Measurements from ENCODE around the gene DEGS1.

The DEGS1 gene

DNA sequence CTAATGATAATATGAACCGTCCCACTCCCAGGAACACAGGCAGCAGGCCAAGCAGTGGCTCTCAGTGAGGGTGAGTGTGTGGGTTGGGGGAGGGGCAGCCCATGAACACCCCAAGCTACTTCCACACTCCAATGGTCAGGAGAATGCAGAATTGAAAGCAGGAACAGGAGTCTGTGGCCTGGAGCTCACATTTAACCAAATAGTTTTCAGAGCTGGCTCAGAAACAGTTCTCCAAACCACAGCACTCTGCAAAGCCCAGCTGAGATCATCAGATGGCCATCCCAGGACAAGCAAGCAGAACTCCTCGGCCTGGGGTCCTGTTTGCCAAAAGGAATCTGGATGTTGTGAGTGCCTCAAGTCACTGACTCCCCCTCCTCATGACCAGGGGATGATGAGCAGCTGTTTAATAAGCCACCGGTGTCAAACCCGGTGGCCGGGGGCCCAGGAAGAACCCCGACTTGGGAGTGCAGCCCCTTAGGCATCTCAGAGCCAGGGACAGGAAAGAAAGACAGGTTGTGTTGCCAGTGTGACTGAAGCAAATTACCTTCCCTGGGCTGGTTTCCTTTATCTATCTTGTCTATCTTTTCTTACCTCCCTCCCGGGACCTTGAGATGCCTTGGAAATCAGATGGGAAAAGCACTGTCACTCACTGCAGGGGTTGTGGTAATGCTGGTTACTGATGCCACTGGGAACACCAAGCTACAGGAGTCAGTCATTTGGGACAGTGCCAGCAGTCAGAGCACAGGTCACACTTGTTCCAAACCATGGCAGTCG, 20.4 kb downstream of the DEGS1 start:
- CTCF ChIA-PET = interaction anchor here (0.6 to 1.1 kb wide), 3 partner anchors 87 to 1748 kb away, joined by 3 to 5 read pairs (median 3); no protein-coding TSS in a partner anchor
- H3K36me3 ChIP-seq (ENCODE audit: control insufficient read depth in 2 of 2, insufficient read depth in 1 of 2, low read length in 2 of 2) = no peaks in the 10 kb centered on the region; a peak in 1 of 3 replicates
- H3K4me3 ChIP-seq (ENCODE audit: low read depth, low read length) = no peak overlapping the region
- POLR2A ChIA-PET = interaction anchor here (0.5 to 4.2 kb wide), 4 partner anchors 19 to 1981 kb away, joined by 3 to 40 read pairs (median 6); partner anchors contain the start of gene DEGS1
- 0 out of 2 replicates have a peak overlapping the region, but pooled peaks have one; percentile 1 for H3K27ac ChIP-seq (ENCODE audit: extremely low read depth, low read depth, low read length)
- no peaks in the 10 kb centered on the region for H3K9me3 ChIP-seq (ENCODE audit: control insufficient read depth, insufficient read depth, low read depth, low read length)
- peaks cover 25% of the 10 kb centered on the region for H3K4me1 ChIP-seq (ENCODE audit: control insufficient read depth, insufficient read depth, low read length)
- TF ChIP-seq ZNF366 (tag by site-specific recombination; conservative IDR thresholded peaks at IDR 0.05) (peak; percentile 51; the same call in 1 of the 2 replicates), BCL11A (tag by site-specific recombination; IDR thresholded peaks at IDR 0.05; ENCODE audit: low read depth) (no peak), ZBTB17 (tag by site-specific recombination; IDR thresholded peaks at IDR 0.05) (peak; percentile 68), ZNF114 (tag by site-specific recombination; IDR thresholded peaks at IDR 0.05) (no peak), ZXDB (tag by site-specific recombination; IDR thresholded peaks at IDR 0.05) (peak; percentile 23; the same call in 1 of the 2 replicates), YY2 (tag by site-specific recombination; IDR thresholded peaks at IDR 0.05) (no peak), IKZF3 (tag by site-specific recombination; IDR thresholded peaks at IDR 0.05) (peak; percentile 71), ZNF571 (tag by site-specific recombination; IDR thresholded peaks at IDR 0.05) (no peak), ZBTB20 (tag by site-specific recombination; IDR thresholded peaks at IDR 0.05) (peak; percentile 71), GLIS1 (tag by site-specific recombination; IDR thresholded peaks at IDR 0.05) (peak; percentile 73), OSR2 (tag by site-specific recombination; IDR thresholded peaks at IDR 0.05) (peak; percentile 90), WT1 (tag by site-specific recombination; IDR thresholded peaks at IDR 0.05) (0 out of 2 replicates have a peak, but pooled peaks have one; percentile 19), ZNF600 (tag by site-specific recombination; IDR thresholded peaks at IDR 0.05) (peak; percentile 64), PRDM1 (tag by site-specific recombination; IDR thresholded peaks at IDR 0.05) (peak; percentile 27; the same call in 1 of the 2 replicates), ZIC2 (tag by site-specific recombination; IDR thresholded peaks at IDR 0.05) (peak; percentile 71)
- TF ChIP-seq, protein P1, sequence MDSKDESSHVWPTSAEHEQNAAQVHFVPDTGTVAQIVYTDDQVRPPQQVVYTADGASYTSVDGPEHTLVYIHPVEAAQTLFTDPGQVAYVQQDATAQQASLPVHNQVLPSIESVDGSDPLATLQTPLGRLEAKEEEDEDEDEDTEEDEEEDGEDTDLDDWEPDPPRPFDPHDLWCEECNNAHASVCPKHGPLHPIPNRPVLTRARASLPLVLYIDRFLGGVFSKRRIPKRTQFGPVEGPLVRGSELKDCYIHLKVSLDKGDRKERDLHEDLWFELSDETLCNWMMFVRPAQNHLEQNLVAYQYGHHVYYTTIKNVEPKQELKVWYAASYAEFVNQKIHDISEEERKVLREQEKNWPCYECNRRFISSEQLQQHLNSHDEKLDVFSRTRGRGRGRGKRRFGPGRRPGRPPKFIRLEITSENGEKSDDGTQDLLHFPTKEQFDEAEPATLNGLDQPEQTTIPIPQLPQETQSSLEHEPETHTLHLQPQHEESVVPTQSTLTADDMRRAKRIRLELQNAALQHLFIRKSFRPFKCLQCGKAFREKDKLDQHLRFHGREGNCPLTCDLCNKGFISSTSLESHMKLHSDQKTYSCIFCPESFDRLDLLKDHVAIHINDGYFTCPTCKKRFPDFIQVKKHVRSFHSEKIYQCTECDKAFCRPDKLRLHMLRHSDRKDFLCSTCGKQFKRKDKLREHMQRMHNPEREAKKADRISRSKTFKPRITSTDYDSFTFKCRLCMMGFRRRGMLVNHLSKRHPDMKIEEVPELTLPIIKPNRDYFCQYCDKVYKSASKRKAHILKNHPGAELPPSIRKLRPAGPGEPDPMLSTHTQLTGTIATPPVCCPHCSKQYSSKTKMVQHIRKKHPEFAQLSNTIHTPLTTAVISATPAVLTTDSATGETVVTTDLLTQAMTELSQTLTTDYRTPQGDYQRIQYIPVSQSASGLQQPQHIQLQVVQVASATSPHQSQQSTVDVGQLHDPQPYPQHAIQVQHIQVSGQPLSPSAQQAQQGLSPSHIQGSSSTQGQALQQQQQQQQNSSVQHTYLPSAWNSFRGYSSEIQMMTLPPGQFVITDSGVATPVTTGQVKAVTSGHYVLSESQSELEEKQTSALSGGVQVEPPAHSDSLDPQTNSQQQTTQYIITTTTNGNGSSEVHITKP (tag by site-specific recombination; IDR thresholded peaks at IDR 0.05) = peak; percentile 40
- TF ChIP-seq, protein P2, sequence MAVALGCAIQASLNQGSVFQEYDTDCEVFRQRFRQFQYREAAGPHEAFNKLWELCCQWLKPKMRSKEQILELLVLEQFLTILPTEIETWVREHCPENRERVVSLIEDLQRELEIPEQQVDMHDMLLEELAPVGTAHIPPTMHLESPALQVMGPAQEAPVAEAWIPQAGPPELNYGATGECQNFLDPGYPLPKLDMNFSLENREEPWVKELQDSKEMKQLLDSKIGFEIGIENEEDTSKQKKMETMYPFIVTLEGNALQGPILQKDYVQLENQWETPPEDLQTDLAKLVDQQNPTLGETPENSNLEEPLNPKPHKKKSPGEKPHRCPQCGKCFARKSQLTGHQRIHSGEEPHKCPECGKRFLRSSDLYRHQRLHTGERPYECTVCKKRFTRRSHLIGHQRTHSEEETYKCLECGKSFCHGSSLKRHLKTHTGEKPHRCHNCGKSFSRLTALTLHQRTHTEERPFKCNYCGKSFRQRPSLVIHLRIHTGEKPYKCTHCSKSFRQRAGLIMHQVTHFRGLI (tag by site-specific recombination; IDR thresholded peaks at IDR 0.05) = peak; percentile 77; the same call in 1 of the 2 replicates

DNA sequence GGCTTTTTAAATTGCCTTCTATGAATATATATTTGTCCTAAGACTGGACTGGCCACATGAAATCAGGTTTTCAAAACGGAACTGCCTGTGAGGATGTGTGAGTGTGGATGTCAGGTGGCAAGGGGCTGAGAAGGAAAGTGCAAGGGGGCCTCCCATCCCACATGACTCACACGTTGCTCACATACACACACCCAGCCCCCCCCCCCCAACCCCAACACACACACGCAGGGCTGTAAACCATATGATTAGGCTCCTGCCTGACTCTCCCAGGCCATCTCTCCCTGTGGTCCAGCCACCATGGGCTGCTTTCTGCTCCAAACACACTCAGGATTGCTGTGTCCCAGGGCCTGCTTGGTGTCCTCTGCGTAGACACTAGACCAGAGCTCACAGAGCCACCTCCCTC, 22.4 kb downstream of the DEGS1 start:
- POLR2A ChIA-PET = interaction anchor here (0.6 to 4.2 kb wide), 5 partner anchors 10 to 154 kb away, joined by 3 to 40 read pairs (median 5); partner anchors contain the start of gene DEGS1
- H3K27ac ChIP-seq (ENCODE audit: extremely low read depth, low read depth, low read length) = peak overlapping the region; percentile 27; the same call in 1 of the 2 replicates
- no peak overlapping the region for H3K4me3 ChIP-seq (ENCODE audit: low read depth, low read length)
- peaks cover 25% of the 10 kb centered on the region for H3K4me1 ChIP-seq (ENCODE audit: control insufficient read depth, insufficient read depth, low read length)
- no peaks in the 10 kb centered on the region; a peak in 1 of 3 replicates for H3K36me3 ChIP-seq (ENCODE audit: control insufficient read depth in 2 of 2, insufficient read depth in 1 of 2, low read length in 2 of 2)
- CTCF ChIA-PET = no interaction called here
- no peaks in the 10 kb centered on the region for H3K9me3 ChIP-seq (ENCODE audit: control insufficient read depth, insufficient read depth, low read depth, low read length)
- TF ChIP-seq KLF8 (tag by site-specific recombination; IDR thresholded peaks at IDR 0.05) (no peak), ZNF670 (tag by site-specific recombination; IDR thresholded peaks at IDR 0.05; ENCODE audit: low read depth) (no peak), ZNF629 (tag by site-specific recombination; IDR thresholded peaks at IDR 0.05) (no peak), RBAK (tag by site-specific recombination; IDR thresholded peaks at IDR 0.05) (no peak), ZFP41 (tag by site-specific recombination; IDR thresholded peaks at IDR 0.05; ENCODE audit: borderline replicate concordance) (no peak), FEZF1 (tag by site-specific recombination; IDR thresholded peaks at IDR 0.05) (peak; percentile 49; the same call in 1 of the 2 replicates), ZNF37A (tag by site-specific recombination; IDR thresholded peaks at IDR 0.05) (no peak), SALL2 (tag by site-specific recombination; IDR thresholded peaks at IDR 0.05; ENCODE audit: borderline replicate concordance) (no peak), ZNF571 (tag by site-specific recombination; IDR thresholded peaks at IDR 0.05) (no peak)
- TF ChIP-seq, protein P1 (tag by site-specific recombination; IDR thresholded peaks at IDR 0.05) = no peak

Measured in HEK293 (cell line).